HG03558 (cell line): Measurements from ENCODE around the gene NCEH1.
A peak's percentile ranks its signal among the peaks of the same experiment; 100 is the strongest.

Experiments
- ATAC-seq: cut with Tn5 transposase; IDR thresholded peaks from one replicate; pipeline ENCODE4 v1.9.1; 2021; ENCODE audit warnings: moderate number of reproducible peaks; ENCODE audit not compliant: unreplicated experiment; ENCODE audit errors: extremely low read depth

Gene NCEH1

DNA sequence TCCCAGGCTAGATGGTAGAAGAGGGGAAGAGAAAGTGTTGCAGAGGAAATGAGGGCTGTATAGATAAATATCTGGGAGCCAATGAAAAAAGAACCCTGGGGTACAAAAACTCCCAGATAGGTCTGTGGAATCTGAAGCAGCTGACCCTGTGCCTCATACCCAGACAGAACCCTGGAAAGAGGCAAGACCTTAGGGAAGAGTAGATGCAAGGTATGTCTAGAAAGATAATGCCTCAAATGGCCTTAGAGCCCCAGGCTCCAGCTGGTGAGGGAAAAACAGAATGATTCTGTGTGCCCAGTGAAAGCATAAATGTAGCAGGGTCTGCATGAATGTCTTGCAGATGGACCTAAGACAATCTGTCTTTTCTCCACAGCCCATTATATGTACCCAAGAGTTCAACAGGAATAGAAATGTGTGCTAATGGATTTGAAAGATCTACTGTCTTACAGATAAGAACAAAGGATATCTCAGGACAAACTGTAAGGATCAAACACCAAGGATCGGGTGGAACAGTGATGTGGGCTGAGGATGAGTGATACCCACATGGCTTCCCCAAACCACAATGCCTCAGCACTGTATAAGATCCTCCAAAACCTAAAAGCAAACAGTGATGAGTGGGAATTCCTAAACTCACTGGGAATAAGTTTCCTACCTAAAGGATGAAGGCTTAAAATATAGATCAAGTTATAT is 58.8 kb downstream of the NCEH1 start:
- no peak for ATAC-seq

DNA sequence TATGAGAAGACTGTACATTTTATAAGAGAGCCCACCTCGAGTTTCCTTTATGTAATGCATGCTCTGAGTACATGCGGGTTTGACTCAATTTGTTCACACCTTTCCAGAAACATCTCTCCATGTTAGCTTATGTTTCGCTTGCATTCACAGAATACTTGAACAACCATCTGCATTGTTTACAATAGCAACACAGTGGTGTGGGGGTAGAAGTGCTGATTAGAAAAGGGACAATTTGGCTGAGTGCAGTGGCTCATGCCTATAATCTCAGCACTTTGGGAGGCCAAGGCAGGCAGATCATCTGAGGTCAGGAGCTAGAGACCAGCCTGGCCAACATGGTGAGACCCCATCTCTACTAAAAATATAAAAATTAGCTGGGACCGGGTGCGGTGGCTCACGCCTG is 60.9 kb downstream of the NCEH1 start:
- no peak for ATAC-seq

DNA sequence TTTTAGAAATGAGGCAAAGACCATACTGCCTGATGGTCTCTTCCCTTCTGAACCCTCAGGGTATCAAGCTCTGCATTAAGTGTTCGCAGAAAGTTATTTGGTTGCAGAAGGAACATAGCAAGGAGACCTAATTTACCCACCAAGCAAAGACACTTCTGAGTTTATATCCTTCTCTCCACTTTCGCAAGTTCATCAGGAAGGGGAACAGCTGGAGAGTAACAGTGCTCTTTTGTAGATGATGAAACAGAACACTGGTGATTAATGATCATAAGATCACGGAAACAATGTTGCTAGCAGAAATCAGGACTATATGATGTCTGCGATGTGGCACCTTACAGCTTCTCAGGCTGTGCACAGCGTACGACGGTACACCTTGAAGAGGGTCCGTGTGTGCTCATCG is 62.1 kb downstream of the NCEH1 start:
- ATAC-seq = no peak

DNA sequence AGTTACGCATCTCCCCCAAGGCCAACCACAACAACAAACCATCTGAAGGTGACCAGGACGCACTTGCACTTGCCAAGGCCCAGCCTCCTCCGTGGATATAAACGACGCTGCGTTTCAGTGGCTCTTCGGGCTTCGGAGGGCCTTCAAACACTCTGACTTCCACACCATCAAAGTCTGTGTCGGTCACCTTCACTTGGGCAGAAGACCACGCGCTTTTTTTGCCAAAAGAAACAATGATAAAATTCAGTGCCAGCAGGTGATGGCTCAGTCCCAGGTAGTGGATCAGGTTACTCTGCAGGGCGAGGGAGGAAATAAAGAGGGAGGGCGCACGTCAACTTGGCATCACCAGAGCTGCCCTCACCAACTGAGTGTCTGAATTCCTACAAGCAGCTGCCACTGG is 63.0 kb downstream of the NCEH1 start:
- no peak for ATAC-seq

DNA sequence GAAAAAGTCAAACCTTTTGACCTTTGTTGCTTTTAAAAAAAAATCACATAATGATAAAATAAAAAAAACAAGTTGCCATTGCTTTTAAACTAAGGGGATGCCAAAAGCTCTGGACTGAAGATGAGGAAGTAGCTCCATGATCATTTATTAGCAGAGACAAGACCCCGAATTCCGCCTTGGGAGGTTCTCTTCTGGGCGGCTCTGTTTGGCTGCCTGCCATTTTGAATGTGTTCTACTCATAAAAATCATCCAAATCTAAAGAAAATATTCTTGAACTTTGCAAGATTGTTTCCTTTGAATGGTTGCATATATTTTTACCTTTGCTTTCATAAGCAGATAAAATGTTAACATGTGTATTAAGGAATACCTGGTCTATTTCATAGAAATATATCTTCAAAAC is 63.8 kb downstream of the NCEH1 start:
- no peak for ATAC-seq

DNA sequence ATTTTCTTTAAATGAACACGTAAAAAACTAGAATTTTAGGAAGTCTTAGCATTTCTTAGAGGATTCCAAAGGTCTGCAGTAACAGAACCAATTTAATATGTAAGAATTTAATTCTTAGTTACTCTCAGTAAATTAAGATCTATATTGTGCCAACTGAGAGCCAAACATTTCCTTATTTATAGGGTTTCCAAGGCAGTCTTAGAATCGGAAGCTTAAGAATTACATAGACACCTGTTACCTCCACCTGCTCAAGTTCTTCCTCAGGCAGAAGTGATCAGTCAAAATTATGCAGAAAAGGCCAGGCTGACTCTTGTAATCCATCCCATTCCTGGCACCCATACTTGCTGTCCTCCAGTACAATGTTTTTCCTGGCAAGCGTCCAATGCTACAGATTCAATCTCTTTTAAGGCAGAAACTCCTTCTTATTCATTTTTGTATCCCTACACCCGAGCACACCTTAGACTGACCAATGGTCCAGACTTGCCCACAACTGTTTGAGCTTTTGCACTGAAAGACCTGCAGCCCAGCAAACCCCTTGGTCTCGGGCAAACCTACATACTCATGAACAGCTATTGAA is 64.3 kb downstream of the NCEH1 start:
- no peak for ATAC-seq

DNA sequence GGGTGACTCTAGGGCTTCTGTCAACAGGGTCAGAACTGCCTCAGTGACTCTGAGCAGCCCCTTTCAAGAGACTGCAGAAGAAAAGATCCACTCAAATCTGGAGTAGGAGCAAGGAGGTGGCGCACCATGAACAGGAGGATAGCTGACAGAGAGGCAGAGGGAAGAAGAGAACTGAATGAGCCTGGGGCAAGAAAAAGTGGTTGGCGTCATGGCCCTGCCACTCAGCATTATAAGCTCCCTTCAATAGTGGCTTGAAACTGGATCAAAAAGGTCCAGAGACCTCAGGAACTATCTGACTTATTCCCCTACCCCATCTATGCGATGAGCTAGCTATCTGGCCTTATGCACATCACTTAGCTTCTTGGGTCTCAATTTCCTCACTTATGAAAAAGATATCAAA is 66.6 kb downstream of the NCEH1 start:
- ATAC-seq = no peak

DNA sequence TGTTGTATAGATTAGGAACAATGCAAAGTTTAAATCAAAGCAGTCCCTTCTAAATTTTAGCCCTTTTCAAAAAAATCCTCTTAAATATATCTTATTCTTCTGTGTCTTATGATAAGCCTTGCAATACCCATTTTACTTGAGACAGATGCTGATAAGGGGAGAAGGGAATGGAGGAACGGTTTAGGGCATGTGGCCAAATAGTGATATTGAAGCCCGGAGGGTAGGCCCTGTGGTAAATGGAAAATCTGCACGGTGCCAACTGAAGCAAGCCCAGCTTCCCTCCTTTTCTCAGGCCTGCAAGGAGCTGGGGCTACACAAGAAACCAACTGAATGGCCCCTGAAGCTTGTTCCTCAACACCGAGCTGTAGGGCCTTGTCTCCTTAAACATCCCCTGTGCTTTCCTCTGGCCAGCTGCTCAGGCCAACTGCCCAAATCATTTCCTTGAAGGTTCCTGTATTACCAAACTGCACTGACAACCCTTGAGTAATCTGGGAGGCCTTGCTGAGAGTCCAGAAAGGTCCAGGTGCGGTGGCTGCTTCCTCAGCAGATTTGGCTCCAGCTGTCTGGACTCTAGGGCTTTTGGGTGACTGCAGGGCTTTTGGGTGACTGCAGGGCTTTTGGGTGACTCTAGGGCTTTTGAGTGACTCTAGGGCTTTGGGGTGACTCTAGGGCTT is 67.2 kb downstream of the NCEH1 start:
- ATAC-seq = no peak

DNA sequence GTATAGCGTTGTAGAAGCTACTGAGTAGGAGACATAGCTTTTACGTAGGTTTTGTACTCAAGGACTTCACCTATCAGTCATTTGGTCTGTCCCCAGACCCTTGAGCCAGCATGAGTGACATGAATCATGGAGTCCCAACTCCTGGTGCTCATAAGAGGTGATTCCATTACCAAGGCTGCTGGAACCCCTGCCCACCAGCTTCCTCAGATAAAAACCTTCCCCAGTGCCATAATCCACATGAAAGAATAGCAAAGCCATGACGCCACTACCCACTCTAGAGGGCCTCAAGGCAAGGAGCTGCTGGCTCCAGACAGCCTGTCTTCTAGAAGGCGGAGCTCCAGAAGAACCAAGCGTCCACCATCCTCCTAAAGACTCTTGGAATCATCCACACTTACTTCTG is 69.6 kb downstream of the NCEH1 start:
- ATAC-seq = no peak

DNA sequence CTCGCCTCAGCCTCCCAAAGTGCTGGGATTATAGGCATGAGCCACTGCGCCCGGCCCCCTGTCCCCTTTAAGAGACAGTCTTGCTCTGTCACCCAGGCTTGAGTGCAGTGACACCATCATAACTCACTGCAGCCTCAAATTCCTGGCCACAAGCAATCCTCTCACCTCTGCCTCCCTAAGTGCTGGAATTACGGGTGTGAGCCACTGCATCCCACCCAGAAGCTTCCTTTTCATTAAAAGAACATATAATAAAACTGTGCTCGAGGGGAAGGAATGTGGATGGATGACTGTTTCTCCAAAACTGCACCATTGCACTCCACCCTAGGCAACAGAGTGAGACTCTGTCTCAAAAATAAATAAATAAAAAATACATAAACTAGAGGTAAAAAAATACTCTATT is 70.1 kb downstream of the NCEH1 start:
- ATAC-seq = no peak

DNA sequence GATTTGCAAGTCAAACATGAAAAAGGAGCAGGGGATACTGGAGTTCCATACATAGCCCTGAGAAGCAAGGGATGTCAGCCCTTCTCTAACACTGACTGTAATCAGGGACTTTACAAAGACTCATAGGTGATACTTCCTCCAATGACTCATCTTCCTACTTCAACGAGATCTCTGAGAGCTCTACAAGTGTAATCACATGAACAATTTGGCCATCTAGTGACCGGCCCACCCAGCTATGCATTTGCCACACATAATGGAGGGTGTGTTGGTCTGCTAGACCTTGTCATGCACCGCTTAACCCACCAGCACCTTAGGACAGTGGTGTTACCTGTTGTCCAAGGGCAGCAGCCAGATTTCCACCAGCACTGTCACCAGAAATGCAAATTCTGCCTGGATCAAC is 75.3 kb downstream of the NCEH1 start:
- peak; percentile 97 for ATAC-seq

DNA sequence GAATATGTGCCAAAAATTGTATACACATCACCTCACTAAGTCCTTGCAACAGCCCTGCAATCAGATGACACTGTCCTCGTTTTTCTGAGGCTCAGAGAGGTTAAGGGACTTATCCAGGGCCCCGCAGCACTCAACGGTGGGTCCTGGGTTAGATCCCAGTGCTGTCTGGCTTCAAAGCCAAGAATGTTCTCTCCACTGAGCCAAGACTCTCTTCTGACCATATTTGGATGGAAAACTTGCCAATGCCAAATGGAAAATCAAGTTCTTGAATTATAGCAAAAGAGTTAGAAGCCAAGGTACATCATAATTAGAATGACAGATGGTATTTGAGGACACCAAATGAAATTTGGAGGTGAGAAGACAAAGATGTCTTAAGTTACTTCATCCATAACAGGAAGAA is 75.9 kb downstream of the NCEH1 start:
- ATAC-seq = no peak

DNA sequence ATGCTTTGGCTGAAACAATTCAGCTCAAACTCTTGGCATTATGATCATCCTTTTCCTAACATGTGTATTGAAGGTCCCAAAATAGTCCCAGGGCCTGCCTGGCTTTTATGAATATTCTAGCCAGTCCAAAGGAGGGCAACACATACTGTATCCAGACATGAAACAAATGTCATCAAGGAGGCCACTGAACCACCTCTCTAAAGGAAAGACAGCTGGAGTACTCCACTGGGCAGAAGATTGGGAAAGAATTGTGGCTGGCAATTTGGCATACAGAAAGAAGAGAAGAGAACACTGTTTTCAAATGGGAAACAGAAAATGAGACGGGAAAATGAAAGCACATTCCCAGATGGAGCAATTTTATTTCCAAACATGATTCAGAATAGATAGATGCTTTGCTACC is 80.6 kb downstream of the NCEH1 start:
- ATAC-seq = no peak

DNA sequence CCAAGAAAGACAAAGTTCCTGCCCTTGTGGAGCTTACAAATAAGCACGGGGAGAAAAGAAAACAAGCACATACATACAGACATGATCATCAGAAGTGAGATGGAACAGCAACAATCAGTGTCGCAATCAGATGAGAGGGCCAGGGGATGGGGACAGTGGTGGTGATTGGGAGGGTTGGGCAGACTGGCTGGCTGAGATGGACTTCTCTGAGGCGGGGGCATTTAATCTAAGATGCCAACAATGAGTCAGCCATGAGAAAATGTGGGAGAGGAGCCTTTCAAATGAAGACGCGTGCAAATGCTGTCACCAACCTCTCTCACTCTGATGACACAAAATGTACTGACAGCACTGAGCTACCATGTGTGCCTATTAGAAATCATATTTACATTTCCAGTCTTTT is 81.4 kb downstream of the NCEH1 start:
- no peak for ATAC-seq

DNA sequence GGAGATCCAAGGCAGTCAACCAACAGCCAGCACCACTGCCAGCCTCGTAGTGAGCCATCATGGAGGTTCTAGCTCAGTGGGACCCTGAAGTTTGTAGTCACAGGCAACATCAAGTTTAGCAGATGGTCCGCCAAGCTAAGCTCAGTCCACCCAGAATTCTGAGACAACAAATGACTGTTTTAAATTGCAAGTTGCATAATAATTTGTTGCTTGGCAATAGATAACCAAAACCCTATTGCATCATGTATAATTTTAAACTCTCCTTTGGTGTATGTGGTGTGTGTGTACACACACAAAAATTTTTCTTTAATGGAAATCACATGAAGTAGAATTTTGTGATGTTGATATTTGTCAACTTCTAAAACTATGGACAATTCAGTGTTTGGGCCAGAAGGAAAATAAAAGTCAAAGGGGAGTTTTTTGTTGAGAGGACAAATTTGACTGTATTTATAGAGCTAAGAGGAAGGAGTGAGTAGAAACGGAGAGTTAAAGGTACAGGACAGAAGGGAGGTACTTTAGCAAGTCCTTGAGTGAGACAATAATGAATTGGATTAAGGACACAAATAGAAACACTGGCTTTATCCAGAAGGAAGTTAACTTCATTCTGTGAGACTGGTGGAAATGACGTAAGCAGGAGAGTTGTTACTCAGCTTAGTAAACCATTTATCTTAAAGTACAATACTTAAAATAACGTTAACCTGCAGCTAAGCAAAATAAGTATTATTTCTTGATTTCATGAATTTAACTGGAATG is 83.6 kb downstream of the NCEH1 start:
- no peak for ATAC-seq

DNA sequence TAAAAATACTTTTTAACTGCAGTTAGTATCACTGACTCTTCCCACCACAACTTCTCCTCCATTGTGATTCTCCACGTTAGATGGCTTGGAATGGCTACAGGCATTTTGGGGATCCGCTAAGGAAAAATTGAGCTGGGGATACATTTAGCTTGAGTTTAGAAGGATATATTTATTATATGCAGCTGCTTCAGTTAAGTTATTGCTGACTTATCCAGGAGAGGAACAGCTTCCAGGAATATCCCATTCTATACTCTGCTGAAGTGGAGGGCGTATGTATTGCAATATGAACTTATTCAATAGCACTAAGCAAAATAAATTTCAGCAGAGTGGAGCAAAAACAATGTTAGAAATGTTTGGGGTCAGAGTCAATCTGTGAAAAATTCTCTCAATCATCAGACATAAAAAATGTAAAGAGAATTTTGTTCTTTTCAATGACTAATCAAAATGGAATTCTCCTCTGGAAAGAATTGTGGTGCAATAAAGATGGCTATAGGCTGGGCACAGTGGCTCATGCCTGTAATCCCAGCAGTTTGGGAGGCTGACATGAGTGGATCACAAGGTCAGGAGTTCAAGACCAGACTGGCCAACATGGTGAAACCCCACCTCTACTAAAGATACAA is 84.7 kb downstream of the NCEH1 start:
- no peak for ATAC-seq

DNA sequence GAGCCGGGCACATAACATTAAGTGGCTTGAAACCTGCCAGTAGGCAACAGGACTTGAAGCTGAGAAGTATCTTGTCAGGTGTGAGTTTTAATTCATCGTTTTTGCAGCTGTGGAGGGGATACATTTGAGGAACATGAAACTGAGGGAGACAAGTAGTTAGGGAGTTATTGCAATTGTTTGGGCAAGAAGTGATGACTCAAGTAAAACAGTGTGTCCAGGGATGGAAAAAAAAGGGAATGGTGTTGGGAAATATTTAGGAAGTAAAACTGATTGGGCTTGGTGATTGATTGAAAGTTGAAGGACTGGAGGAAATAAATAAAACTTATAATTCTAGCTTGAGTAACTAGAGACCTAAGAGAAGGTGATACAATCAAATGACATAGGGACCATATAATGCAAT is 85.5 kb downstream of the NCEH1 start:
- no peak for ATAC-seq

DNA sequence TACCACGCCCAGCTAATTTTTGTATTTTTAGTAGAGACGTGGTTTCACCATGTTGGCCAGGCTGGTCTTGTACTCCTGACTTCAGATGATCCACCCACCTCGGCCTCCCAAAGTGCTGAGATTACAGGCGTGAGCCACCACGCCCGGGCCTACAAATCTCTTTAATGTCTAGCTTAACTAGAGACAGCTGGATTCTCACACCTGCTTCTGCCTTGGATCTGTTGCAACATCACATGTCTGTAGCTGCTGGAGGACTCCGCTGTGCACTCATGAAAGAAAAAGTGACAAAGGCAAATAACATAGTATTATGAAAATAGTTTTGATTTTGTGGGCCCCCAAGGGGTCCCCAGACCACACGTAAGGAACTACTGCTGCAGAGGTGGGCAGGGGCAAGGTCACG is 85.9 kb downstream of the NCEH1 start:
- ATAC-seq = no peak

DNA sequence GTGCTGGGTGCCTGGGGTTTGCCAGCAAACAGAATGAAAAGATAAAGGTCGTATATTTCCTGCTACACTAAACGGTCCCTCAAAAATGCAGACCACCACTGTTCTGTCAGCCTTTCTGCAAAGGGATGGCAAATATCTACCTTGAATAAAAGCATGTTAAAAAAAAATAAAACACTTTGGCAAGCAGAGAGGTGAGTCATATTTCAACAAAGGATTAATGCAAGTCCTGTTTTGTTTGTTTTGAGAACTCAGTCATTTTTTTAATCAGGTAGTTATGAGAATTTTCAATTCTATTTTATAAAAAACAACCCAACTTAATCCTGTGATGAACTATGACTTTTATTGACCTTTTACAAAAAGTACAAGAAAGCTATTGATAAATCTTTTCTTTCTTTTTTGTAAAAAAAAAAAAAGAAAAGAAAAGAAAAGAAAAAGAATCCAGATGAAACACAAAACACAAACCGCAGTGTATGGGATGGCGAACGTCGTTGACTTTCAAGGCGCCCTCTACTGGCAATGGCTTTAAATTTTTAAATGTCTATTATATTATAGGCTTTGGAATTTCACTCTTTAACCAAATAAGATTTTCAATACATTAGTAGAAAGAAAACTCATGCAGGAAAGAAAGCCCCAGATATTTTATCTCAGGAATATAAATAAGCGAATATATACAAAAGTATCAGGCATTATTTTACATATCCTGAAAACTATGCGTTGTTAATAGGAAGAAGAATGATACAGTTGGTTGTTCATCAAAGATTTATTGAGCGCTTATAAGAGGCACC is 87.8 kb downstream of the NCEH1 start:
- no peak for ATAC-seq

DNA sequence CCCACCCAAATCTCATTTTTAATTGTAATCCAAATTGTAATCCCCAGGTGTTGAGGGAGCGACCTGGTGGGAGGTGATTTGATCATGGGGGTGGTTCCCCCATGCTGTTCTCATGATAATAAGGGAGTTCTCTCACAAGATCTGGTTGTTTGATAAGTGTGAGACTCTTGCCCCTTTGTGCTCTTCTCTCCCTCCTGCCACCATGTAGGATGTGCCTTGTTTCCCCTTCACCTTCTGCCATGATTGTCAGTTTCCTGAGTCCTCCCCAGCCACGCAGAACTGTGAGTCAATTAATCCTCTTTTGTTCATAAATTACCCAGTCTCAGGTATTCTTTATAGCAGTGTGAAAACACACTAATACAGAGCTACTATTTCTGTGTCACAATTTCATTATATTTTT is 88.7 kb downstream of the NCEH1 start:
- ATAC-seq = no peak
